Measurements from ENCODE around the gene NUDT4.

DNA sequence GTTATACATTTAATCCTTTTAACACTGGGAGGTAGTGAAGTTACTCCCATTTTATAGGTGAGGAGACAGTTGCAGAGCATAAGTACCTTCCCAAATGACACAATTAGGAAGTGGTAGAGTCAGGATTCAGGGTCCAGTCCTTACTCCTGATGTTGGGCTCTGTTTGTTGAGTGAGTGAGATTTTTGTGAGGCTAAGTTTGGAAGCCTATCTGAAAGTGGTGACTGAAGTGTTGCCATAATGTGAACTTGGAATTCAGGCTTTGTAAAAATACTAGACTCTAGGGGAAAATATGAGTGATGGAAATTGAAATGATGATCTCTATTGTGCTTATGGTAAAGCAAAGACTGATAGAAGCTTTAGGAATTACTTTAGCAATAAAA is 2.2 kb downstream of the NUDT4 start:
- TF ChIP-seq POLR2AphosphoS5 (IDR thresholded peaks at IDR 0.05; ENCODE audit: low read depth, low read length) (no peak), POLR2A (IDR thresholded peaks at IDR 0.05; ENCODE audit: low read depth, low read length) (no peak), POU2F2 (IDR thresholded peaks at IDR 0.05; ENCODE audit: low read depth, low read length) (no peak), TAF1 (IDR thresholded peaks at IDR 0.05; ENCODE audit: low read depth, low read length) (no peak), SPI1 (IDR thresholded peaks at IDR 0.05; ENCODE audit: low read depth, low read length) (no peak)

Data from GM12891 (cell line).